MCF 10A (cell line): Measurements from ENCODE around the gene AKAP11. TPM values are rescaled to one million over a fixed set of nuclear protein-coding genes. Genes with fewer than 3 reads are reported as not detected.
A peak's percentile ranks its signal among the peaks of the same experiment; 100 is the strongest.

ENCODE experiments used
- BruUV-seq: library from RNA; stranded (reverse); fragments of 400-500 nt; replicated peaks from 2 replicates; lab custom pipeline; 2021; lab: Mats Ljungman, UMichigan
- CTCF ChIA-PET: fragments of 300-600 bp; sonication (Branson Sonifier 250); formaldehyde crosslinking; extraction: SDS; loops from one replicate; lab custom pipeline; 2021; ENCODE audit warnings: antibody characterized with exemption, inconsistent platforms; lab: Yijun Ruan, JAX
- POLR2A ChIA-PET: fragments of 300-600, 350-650 bp; sonication (Branson Sonifier 250); formaldehyde crosslinking; extraction: SDS; loops from one replicate; lab custom pipeline; 2020; ENCODE audit warnings: antibody characterized with exemption, inconsistent platforms; lab: Yijun Ruan, JAX
- DNase-seq: peaks from one replicate; pipeline ENCODE4 v3.0.0-alpha.2; 2018; ENCODE audit not compliant: unreplicated experiment
- H3K27ac Mint-ChIP-seq: one replicate; pipeline ENCODE4 v1.8.0; 2022; ENCODE audit warnings: mild to moderate bottlenecking, low read depth, mixed read lengths; ENCODE audit not compliant: unreplicated experiment
- H3K27me3 Mint-ChIP-seq: one replicate; pipeline ENCODE4 v1.8.0; 2022; ENCODE audit warnings: mixed read lengths; ENCODE audit not compliant: insufficient read depth, unreplicated experiment
- H3K36me3 Mint-ChIP-seq: one replicate; pipeline ENCODE4 v1.8.0; 2022; ENCODE audit warnings: mild to moderate bottlenecking, moderate library complexity, mixed read lengths; ENCODE audit not compliant: insufficient read depth, unreplicated experiment
- H3K4me1 Mint-ChIP-seq: one replicate; pipeline ENCODE4 v1.8.0; 2022; ENCODE audit warnings: mixed read lengths; ENCODE audit not compliant: insufficient read depth, unreplicated experiment
- H3K4me3 Mint-ChIP-seq: one replicate; pipeline ENCODE4 v1.8.0; 2022; ENCODE audit warnings: mild to moderate bottlenecking, moderate library complexity, mixed read lengths; ENCODE audit not compliant: unreplicated experiment
- H3K9me3 Mint-ChIP-seq: one replicate; pipeline ENCODE4 v1.8.0; 2022; ENCODE audit warnings: mixed read lengths; ENCODE audit not compliant: unreplicated experiment
- CTCF ChIP-seq: fragments of 200-600 bp; IDR thresholded peaks from one replicate; pipeline ENCODE4 v1.8.0; 2022; ENCODE audit warnings: antibody characterized with exemption, mild to moderate bottlenecking; ENCODE audit not compliant: unreplicated experiment
- intact Hi-C: fragments of 100-400 bp; cut with micrococcal nuclease; formaldehyde crosslinking; loops from 2 replicates; pipeline ENCODE4 v1.14.1; 2022
- total RNA-seq: library from RNA; stranded (reverse); gene quantifications from 2 replicates; pipeline ENCODE4 v1.2.3, GENCODE V29; 2022

Gene AKAP11
- total RNA-seq, 1 experiment from 2014 or later, result 24.7 TPM

GRCh38 chr13:42361701-42362100, 89.7 kb downstream of the AKAP11 start:
- BruUV-seq, result no TSS peak
- TF ChIP-seq CTCF, result no peak
- intact Hi-C loops, result no loop called here
- CTCF ChIA-PET, result no interaction called here
- H3K4me3 Mint-ChIP-seq, result no peak overlapping the region
- no peaks in the 10 kb centered on the region for H3K27me3 Mint-ChIP-seq
- H3K4me1 Mint-ChIP-seq, result peaks cover 18% of the 10 kb centered on the region
- DNase-seq, result no peak
- no peaks in the 10 kb centered on the region for H3K9me3 Mint-ChIP-seq
- no peak overlapping the region for H3K27ac Mint-ChIP-seq
- POLR2A ChIA-PET, result no interaction called here
- H3K36me3 Mint-ChIP-seq, result no peaks in the 10 kb centered on the region

- peak; percentile 65 for DNase-seq
- intact Hi-C loops, result loop anchor here (1.0 kb wide), 1 partner anchor 231 kb away; no protein-coding TSS in a partner anchor
- no TSS peak for BruUV-seq
- ChIA-PET POLR2A (interaction anchor here (0.6 to 1.1 kb wide), 2 partner anchors 32 kb away, joined by 3 read pairs; no protein-coding TSS in a partner anchor), CTCF (interaction anchor here (0.6 to 1.0 kb wide), 4 partner anchors 9 to 326 kb away, joined by 3 to 5 read pairs (median 4); no protein-coding TSS in a partner anchor)
- H3K36me3 Mint-ChIP-seq, result no peaks in the 10 kb centered on the region
- no peak overlapping the region for H3K4me3 Mint-ChIP-seq
- H3K27ac Mint-ChIP-seq, result no peak overlapping the region
- peaks cover 12% of the 10 kb centered on the region for H3K4me1 Mint-ChIP-seq
- H3K27me3 Mint-ChIP-seq, result no peaks in the 10 kb centered on the region
- no peak for TF ChIP-seq CTCF
- H3K9me3 Mint-ChIP-seq, result no peaks in the 10 kb centered on the region
Measured at GRCh38 chr13:42363941-42364612, 92.1 kb downstream of the AKAP11 start.

DNA sequence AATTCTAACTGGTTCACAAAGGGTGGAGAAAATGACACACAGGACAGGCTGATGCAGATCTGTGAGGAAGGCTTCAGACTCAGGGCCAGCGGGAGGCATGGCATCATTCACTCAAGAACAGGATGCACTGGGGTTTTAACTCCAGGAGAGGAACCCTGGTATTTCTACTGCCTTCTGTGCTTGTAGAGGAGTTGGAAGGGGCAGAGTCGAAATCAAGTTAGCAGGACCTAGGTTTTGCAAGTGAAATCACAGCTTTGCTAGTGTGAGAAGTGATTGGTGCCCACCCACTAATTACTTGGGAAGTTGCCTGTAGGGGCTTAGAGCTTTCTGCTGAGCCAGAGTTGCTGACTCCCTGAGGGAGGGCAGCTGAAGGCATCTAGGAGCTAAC, 92.7 kb downstream of the AKAP11 start:
- intact Hi-C loops, result loop anchor here (1.0 kb wide), 1 partner anchor 231 kb away; no protein-coding TSS in a partner anchor
- ChIA-PET POLR2A (interaction anchor here (1.1 kb wide), 1 partner anchor 33 kb away, joined by 3 read pairs; no protein-coding TSS in a partner anchor), CTCF (interaction anchor here (0.6 to 1.0 kb wide), 4 partner anchors 8 to 325 kb away, joined by 3 to 5 read pairs (median 4); no protein-coding TSS in a partner anchor)
- no peak for TF ChIP-seq CTCF
- Mint-ChIP-seq H3K27me3 (no peaks in the 10 kb centered on the region), H3K9me3 (no peaks in the 10 kb centered on the region), H3K4me3 (no peak overlapping the region), H3K4me1 (peaks cover 12% of the 10 kb centered on the region), H3K27ac (no peak overlapping the region), H3K36me3 (no peaks in the 10 kb centered on the region)
- DNase-seq, result no peak
- BruUV-seq, result no TSS peak

DNA sequence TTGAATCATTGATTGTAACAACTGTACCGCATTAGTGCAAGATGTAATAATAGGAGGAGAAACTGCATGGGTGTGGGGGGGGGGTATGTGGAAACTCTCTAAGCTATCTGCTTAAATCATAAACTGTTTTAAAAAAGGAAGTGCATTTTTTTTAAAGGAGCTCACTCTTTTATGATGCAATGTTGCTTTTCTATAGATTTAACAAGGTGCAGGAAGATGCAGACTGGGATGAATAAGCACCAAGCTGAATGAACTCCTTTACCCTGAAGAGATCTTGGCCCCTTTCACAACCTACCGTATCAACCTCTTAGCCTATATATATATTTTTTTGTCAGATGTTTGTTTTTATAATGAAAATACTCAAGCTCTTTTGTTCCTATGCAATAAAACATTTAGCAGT, 95.9 kb downstream of the AKAP11 start:
- H3K4me3 Mint-ChIP-seq, result no peak overlapping the region
- no peaks in the 10 kb centered on the region for H3K27me3 Mint-ChIP-seq
- peak; percentile 22 for DNase-seq
- ChIA-PET CTCF (interaction anchor here (0.7 kb wide), 1 partner anchor 306 kb away, joined by 3 read pairs; no protein-coding TSS in a partner anchor), POLR2A (no interaction called here)
- BruUV-seq, result no TSS peak
- no peak for TF ChIP-seq CTCF
- H3K27ac Mint-ChIP-seq, result no peak overlapping the region
- H3K9me3 Mint-ChIP-seq, result no peaks in the 10 kb centered on the region
- intact Hi-C loops, result no loop called here
- no peaks in the 10 kb centered on the region for H3K36me3 Mint-ChIP-seq
- peaks cover 12% of the 10 kb centered on the region for H3K4me1 Mint-ChIP-seq
